Ectodermal cell (in vitro differentiated cells): ENCODE data around the gene SMU1.

ENCODE experiments used
- H3K27ac ChIP-seq: 2 replicates; pipeline ENCODE4 v1.7.0; 2013; ENCODE audit warnings: mild to moderate bottlenecking, low read depth, low read length; ENCODE audit not compliant: insufficient read depth, poor library complexity, severe bottlenecking
- H3K27me3 ChIP-seq: 2 replicates; pipeline ENCODE4 v1.7.0; 2013; ENCODE audit warnings: mild to moderate bottlenecking, low read length; ENCODE audit not compliant: insufficient read depth, control insufficient read depth, poor library complexity, severe bottlenecking
- H3K36me3 ChIP-seq: one replicate; pipeline ENCODE4 v1.7.0; 2013; ENCODE audit warnings: low read length; ENCODE audit not compliant: control insufficient read depth, insufficient read depth
- H3K4me1 ChIP-seq: one replicate; pipeline ENCODE4 v1.7.0; 2013; ENCODE audit warnings: low read length; ENCODE audit not compliant: control insufficient read depth, insufficient read depth
- H3K4me3 ChIP-seq: 2 replicates; pipeline ENCODE4 v1.7.0; 2013; ENCODE audit warnings: low read depth, low read length, control low read depth; ENCODE audit not compliant: insufficient read depth
- H3K9me3 ChIP-seq: 2 replicates; pipeline ENCODE4 v1.7.0; 2013; ENCODE audit warnings: mild to moderate bottlenecking, low read length, moderate library complexity; ENCODE audit not compliant: control insufficient read depth
- whole genome bisulfite sequencing, 2 experiments: methylation state at CpG; one replicate each; pipeline ENCODE4 v1.1.7; 2013; ENCODE audit warnings: missing lambda C conversion rate in 2 of 2; 5-methylcytosine and 5-hydroxymethylcytosine counted together

Gene SMU1

DNA sequence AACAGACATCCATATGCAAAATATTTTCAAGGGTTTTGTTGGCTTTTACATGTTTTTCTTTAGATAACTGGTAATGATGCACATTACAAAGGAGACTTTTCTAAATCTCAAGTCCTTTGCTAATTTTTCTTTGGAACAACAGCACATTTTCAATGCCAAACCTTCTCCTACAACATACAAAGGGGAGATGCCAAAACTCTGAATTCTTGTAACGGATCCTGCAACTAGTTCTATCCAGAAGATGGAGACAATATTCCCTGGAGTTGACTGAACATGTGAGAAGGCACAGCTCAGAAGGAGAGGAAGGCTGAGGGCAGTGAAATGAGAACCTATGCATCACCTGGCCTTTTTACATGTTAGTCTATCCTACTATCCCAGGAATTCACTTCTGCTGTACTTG is 30.4 kb downstream of the SMU1 start:
- Histone ChIP-seq H3K4me1 (peaks cover 6% of the 10 kb centered on the region), H3K27me3 (no peaks in the 10 kb centered on the region), H3K36me3 (peaks cover 18% of the 10 kb centered on the region), H3K9me3 (no peaks in the 10 kb centered on the region), H3K4me3 (no peak overlapping the region), H3K27ac (no peak overlapping the region)
- 94 to 100% methylated on average over 1 of the region's 1 CpG for WGBS, 2 experiments

GRCh38 chr9:33044677-33045282 is 31.7 kb downstream of the SMU1 start:
- Histone ChIP-seq H3K27me3 (no peaks in the 10 kb centered on the region), H3K36me3 (peaks cover 17% of the 10 kb centered on the region), H3K4me1 (peaks cover 6% of the 10 kb centered on the region), H3K27ac (peak overlapping the region; percentile 60), H3K9me3 (no peaks in the 10 kb centered on the region), H3K4me3 (peak overlapping the region; percentile 54)
- 29 to 34% methylated on average over 11 to 12 of the region's 12 CpGs for WGBS, 2 experiments

GRCh38 chr9:33044162-33044673 is 32.3 kb downstream of the SMU1 start:
- 2 to 3% methylated on average over 41 of the region's 41 CpGs for WGBS, 2 experiments
- Histone ChIP-seq H3K36me3 (peaks cover 17% of the 10 kb centered on the region), H3K4me1 (peaks cover 6% of the 10 kb centered on the region), H3K27me3 (no peaks in the 10 kb centered on the region), H3K27ac (peak overlapping the region; percentile 60), H3K4me3 (peak overlapping the region; percentile 54), H3K9me3 (no peaks in the 10 kb centered on the region)

DNA sequence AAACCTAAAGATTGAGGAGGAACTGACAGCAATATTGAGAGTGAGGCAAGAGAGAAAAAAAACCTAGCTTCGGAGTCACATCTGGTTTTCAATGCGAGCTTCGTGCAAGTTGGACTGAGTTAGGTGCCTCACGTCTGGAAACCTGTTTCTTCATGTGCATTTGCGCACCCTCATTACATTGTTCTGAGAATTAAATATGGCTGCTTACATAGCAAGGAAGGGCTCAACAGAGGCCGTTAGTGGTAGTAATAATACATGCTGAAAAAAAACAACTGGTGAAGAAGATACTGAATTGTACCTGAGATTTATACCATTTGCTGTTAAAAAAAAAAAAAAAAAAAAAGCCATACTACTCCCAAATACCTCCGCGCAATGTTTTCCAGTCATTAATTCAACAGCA is 32.8 kb downstream of the SMU1 start:
- H3K4me3 ChIP-seq: peak overlapping the region; percentile 54
- peaks cover 19% of the 10 kb centered on the region for H3K36me3 ChIP-seq
- WGBS, 2 experiments: 83 to 85% methylated on average over 8 of the region's 8 CpGs
- H3K27me3 ChIP-seq: no peaks in the 10 kb centered on the region
- H3K9me3 ChIP-seq: no peaks in the 10 kb centered on the region
- peaks cover 6% of the 10 kb centered on the region for H3K4me1 ChIP-seq
- peak overlapping the region; percentile 16 for H3K27ac ChIP-seq

DNA sequence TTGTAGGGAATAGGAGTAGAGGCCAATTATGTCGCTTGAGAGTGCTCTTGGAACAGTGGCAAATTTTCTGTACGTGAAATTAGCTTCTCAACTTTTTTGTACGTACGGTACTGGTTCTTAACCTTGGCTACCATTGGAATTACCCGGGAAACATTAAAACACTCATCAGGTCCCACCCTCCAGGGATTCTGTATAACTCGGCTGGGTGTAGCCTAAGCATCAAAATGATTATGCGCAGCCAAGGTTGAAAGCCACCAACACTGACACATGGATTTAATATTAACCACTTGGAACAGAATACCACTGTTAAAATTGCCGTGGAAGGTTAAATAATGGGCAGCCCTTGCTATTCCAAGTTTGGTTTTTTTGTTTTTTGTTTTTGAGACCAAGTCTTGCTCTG is 34.0 kb downstream of the SMU1 start:
- Histone ChIP-seq H3K27me3 (no peaks in the 10 kb centered on the region), H3K4me1 (peaks cover 6% of the 10 kb centered on the region), H3K36me3 (peaks cover 20% of the 10 kb centered on the region), H3K27ac (no peak overlapping the region), H3K4me3 (no peak overlapping the region), H3K9me3 (no peaks in the 10 kb centered on the region)
- WGBS, 2 experiments: 94 to 97% methylated on average over 8 of the region's 8 CpGs

- H3K4me3 ChIP-seq: no peak overlapping the region
- 90 to 96% methylated on average over 5 to 10 of the region's 10 CpGs for WGBS, 2 experiments
- H3K27me3 ChIP-seq: no peaks in the 10 kb centered on the region
- peaks cover 22% of the 10 kb centered on the region for H3K36me3 ChIP-seq
- no peak overlapping the region for H3K27ac ChIP-seq
- H3K9me3 ChIP-seq: no peaks in the 10 kb centered on the region
- H3K4me1 ChIP-seq: peaks cover 6% of the 10 kb centered on the region
Observed at GRCh38 chr9:33041432-33042188, 34.9 kb downstream of the SMU1 start.

DNA sequence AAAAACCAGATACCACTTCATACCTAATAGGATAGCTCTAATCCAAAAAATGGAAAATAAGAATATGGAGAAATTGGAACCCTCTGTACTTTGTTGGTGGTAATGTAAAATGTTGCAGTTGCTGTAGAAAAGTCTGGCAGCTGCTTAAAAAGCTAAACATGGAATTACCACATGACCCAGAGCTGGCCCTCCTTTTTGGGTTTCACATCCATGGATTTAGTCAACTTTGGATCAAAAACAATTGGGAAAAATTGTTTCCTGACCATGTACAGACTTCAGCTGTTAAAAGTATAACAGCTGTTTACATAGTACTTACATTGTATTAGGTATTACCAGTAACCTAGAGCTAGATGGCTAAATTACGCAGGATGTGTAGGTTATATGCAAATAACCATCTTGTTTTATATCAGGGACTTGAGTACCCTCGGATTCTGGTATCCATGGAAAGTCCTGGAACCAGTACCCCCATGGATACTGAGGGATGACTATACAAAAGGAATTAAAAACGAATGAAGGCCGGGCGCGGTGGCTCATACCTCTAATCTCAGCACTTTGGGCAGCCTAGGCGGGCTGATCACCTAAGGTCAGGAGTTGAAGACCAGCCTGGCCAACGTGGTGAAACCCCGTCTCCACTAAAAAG is 35.6 kb downstream of the SMU1 start:
- 90 to 93% methylated on average over 9 of the region's 9 CpGs for WGBS, 2 experiments
- peaks cover 6% of the 10 kb centered on the region for H3K4me1 ChIP-seq
- no peak overlapping the region for H3K27ac ChIP-seq
- H3K9me3 ChIP-seq: no peaks in the 10 kb centered on the region
- H3K27me3 ChIP-seq: no peaks in the 10 kb centered on the region
- no peak overlapping the region for H3K4me3 ChIP-seq
- H3K36me3 ChIP-seq: peaks cover 25% of the 10 kb centered on the region

GRCh38 chr9:33032865-33033264 is 43.6 kb downstream of the SMU1 start:
- WGBS, 2 experiments: 97 to 100% methylated on average over 5 of the region's 5 CpGs
- H3K4me3 ChIP-seq: no peak overlapping the region
- no peak overlapping the region for H3K27ac ChIP-seq
- H3K9me3 ChIP-seq: no peaks in the 10 kb centered on the region
- H3K4me1 ChIP-seq: no peaks in the 10 kb centered on the region
- no peaks in the 10 kb centered on the region for H3K27me3 ChIP-seq
- peaks cover 55% of the 10 kb centered on the region for H3K36me3 ChIP-seq

- Histone ChIP-seq H3K4me1 (no peaks in the 10 kb centered on the region), H3K9me3 (no peaks in the 10 kb centered on the region), H3K4me3 (no peak overlapping the region), H3K27ac (no peak overlapping the region), H3K27me3 (no peaks in the 10 kb centered on the region), H3K36me3 (peaks cover 54% of the 10 kb centered on the region)
- 89 to 100% methylated on average over 1 of the region's 1 CpG for WGBS, 2 experiments
Observed at GRCh38 chr9:33032292-33032691, 44.2 kb downstream of the SMU1 start.

- peaks cover 5% of the 10 kb centered on the region for H3K4me1 ChIP-seq
- H3K4me3 ChIP-seq: no peak overlapping the region
- no peak overlapping the region for H3K27ac ChIP-seq
- 97 to 99% methylated on average over 4 of the region's 5 CpGs for WGBS, 2 experiments
- H3K9me3 ChIP-seq: no peaks in the 10 kb centered on the region
- H3K36me3 ChIP-seq: peaks cover 34% of the 10 kb centered on the region
- H3K27me3 ChIP-seq: no peaks in the 10 kb centered on the region
Observed at GRCh38 chr9:33030285-33030684, 46.2 kb downstream of the SMU1 start.
